Measurements from ENCODE around the gene DAPK1. TPM values are rescaled to one million over a fixed set of nuclear protein-coding genes. Genes with fewer than 3 reads are reported as not detected.

Gene DAPK1
- total and polyA plus RNA-seq, 8 donors: 29.1 to 98.7 (median 45.4) TPM

GRCh38 chr9:87494970-87495471 lies 2.6 kb upstream of the DAPK1 start:
- WGBS, 2 donors: 6 to 13% methylated on average over 2 of the region's 2 CpGs
- no peak for ATAC-seq
- Histone ChIP-seq H3K36me3 (no peaks in the 10 kb centered on the region), H3K27me3 (no peaks in the 10 kb centered on the region), H3K4me3 (no peak overlapping the region), H3K27ac (no peak overlapping the region), H3K9me3 (no peaks in the 10 kb centered on the region), H3K4me1 (peaks cover 0 to 17% (median 16%) of the 10 kb centered on the region in 3 donors)
- DNase-seq: no peak
- no peak for TF ChIP-seq CTCF (IDR thresholded peaks at IDR 0.05)
- no peak for FAIRE-seq
- intact Hi-C loops (cut with DNase I): loop anchor here in 2 of 3 donors (5.0 to 10.0 kb wide), 2 partner anchors 150 to 158 kb away; no protein-coding TSS in a partner anchor

- peaks cover 9 to 35% (median 33%) of the 10 kb centered on the region in 3 donors for H3K4me1 ChIP-seq
- 5 to 6% methylated on average over 15 of the region's 15 CpGs for WGBS, 2 donors
- ATAC-seq (no peak), FAIRE-seq (no peak), DNase-seq (no peak)
- H3K36me3 ChIP-seq: no peaks in the 10 kb centered on the region
- intact Hi-C loops (cut with DNase I): loop anchor here in 2 of 3 donors (5.0 to 10.0 kb wide), 2 partner anchors 152 to 160 kb away; no protein-coding TSS in a partner anchor
- no peaks in the 10 kb centered on the region for H3K9me3 ChIP-seq
- H3K27ac ChIP-seq: peak overlapping the region; percentile 91 to 97 (median 94)
- H3K27me3 ChIP-seq: no peaks in the 10 kb centered on the region
- no peak for TF ChIP-seq CTCF (IDR thresholded peaks at IDR 0.05)
- H3K4me3 ChIP-seq: peak overlapping the region; percentile 65 to 85 (median 82)
These were observed 525 bp upstream of the DAPK1 start for GRCh38 chr9:87497080-87497603.

DNA sequence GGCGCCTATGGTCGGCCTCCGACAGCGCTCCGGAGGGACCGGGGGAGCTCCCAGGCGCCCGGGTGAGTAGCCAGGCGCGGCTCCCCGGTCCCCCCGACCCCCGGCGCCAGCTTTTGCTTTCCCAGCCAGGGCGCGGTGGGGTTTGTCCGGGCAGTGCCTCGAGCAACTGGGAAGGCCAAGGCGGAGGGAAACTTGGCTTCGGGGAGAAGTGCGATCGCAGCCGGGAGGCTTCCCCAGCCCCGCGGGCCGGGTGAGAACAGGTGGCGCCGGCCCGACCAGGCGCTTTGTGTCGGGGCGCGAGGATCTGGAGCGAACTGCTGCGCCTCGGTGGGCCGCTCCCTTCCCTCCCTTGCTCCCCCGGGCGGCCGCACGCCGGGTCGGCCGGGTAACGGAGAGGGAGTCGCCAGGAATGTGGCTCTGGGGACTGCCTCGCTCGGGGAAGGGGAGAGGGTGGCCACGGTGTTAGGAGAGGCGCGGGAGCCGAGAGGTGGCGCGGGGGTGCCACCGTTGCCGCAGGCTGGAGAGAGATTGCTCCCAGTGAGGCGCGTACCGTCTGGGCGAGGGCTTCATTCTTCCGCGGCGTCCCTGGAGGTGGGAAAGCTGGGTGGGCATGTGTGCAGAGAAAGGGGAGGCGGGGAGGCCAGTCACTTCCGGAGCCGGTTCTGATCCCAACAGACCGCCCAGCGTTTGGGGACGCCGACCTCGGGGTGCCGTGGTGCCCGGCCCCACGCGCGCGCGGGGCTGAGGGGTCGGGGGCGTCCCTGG lies 561 bp downstream of the DAPK1 start:
- H3K36me3 ChIP-seq: no peaks in the 10 kb centered on the region
- peak overlapping the region; percentile 91 to 97 (median 94) for H3K27ac ChIP-seq
- H3K4me1 ChIP-seq: peaks cover 9 to 44% (median 42%) of the 10 kb centered on the region in 3 donors
- DNase-seq (peak; percentile 65 to 89 (median 74)), FAIRE-seq (no peak), ATAC-seq (peak; percentile 62 to 76 (median 68))
- TF ChIP-seq CTCF (IDR thresholded peaks at IDR 0.05): peak in 1 of 4 donors; percentile 34
- WGBS, 2 donors: 0 to 1% methylated on average over 65 to 80 of the region's 80 CpGs
- no peaks in the 10 kb centered on the region for H3K27me3 ChIP-seq
- H3K4me3 ChIP-seq: peak overlapping the region; percentile 65 to 85 (median 82)
- intact Hi-C loops (cut with DNase I): loop anchor here in 2 of 3 donors (5.0 to 10.0 kb wide), 2 partner anchors 153 to 161 kb away; no protein-coding TSS in a partner anchor
- H3K9me3 ChIP-seq: no peaks in the 10 kb centered on the region

DNA sequence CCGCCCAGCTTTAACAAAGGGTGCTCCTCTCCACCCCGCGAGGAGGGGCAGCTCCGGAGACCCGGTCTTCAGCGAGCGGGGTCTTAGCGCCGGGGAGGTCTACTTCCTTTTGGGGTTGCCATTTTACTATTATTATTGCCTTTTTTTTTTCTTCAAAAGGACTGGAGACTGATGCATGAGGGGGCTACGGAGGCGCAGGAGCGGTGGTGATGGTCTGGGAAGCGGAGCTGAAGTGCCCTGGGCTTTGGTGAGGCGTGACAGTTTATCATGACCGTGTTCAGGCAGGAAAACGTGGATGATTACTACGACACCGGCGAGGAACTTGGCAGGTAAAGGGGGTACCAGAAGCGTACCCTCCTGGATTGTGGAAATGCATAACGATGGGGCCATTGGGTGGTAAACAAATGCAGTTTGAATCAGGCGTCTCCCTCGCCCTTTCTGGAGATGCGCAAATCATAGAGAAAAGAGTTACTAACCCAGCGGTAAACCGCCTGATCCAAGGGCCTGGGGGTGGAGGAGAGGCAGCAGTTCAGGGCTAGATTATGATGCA lies 1.2 kb downstream of the DAPK1 start:
- Histone ChIP-seq H3K4me3 (peak overlapping the region; percentile 65 to 85 (median 82)), H3K4me1 (peaks cover 9 to 47% (median 42%) of the 10 kb centered on the region in 3 donors), H3K27ac (peak overlapping the region; percentile 91 to 97 (median 94)), H3K36me3 (no peaks in the 10 kb centered on the region), H3K27me3 (no peaks in the 10 kb centered on the region), H3K9me3 (no peaks in the 10 kb centered on the region)
- 4 to 13% methylated on average over 26 of the region's 26 CpGs for WGBS, 2 donors
- DNase-seq (no peak), FAIRE-seq (no peak), ATAC-seq (no peak)
- no peak for TF ChIP-seq CTCF (IDR thresholded peaks at IDR 0.05)
- intact Hi-C loops (cut with DNase I): loop anchor here in 2 of 3 donors (5.0 to 10.0 kb wide), 2 partner anchors 154 to 162 kb away; no protein-coding TSS in a partner anchor
